GM21786 (cell line): Measurements from ENCODE around the gene TAS2R9.
"Not testable (repeated sequence)": the region's sequence is repeated elsewhere in the genome, so short reads cannot be mapped to it uniquely, and the experiment has no call there.

Source experiments
- ATAC-seq: cut with Tn5 transposase; IDR thresholded peaks from one replicate; pipeline ENCODE4 v1.9.1; 2021; ENCODE audit not compliant: unreplicated experiment

TAS2R9 gene

GRCh38 chr12:10810068-10810467 is at the start of gene TAS2R9:
TAS2R9 (minus strand) TSS chr12:10810168; CDS start chr12:10810075, 93 bp downstream.
- no peak for ATAC-seq

GRCh38 chr12:10855807-10856206 is 45.8 kb upstream of the TAS2R9 start:
- ATAC-seq, result no peak

GRCh38 chr12:10853776-10854175 is 43.8 kb upstream of the TAS2R9 start:
- no peak for ATAC-seq

- ATAC-seq, result no peak
Measured at GRCh38 chr12:10851243-10851858, 41.4 kb upstream of the TAS2R9 start.

- ATAC-seq, result no peak
Measured at GRCh38 chr12:10849425-10849878, 39.5 kb upstream of the TAS2R9 start, which contains the start of gene PRR4. PRR4 (minus strand) TSS chr12:10849475; CDS start chr12:10849437, 38 bp downstream.

- no peak for ATAC-seq
Measured at GRCh38 chr12:10847744-10848143, 37.8 kb upstream of the TAS2R9 start.

- no peak for ATAC-seq
Measured at GRCh38 chr12:10842862-10843261, 32.9 kb upstream of the TAS2R9 start.

GRCh38 chr12:10838461-10838860 is 28.5 kb upstream of the TAS2R9 start:
- no peak for ATAC-seq

- no peak for ATAC-seq
Measured at GRCh38 chr12:10829994-10830393, 20.0 kb upstream of the TAS2R9 start.

GRCh38 chr12:10826258-10826657 is 16.3 kb upstream of the TAS2R9 start, which contains the start of gene TAS2R10:
TAS2R10 (minus strand) TSS chr12:10826358; CDS start chr12:10826269, 89 bp downstream.
- no peak for ATAC-seq

GRCh38 chr12:10824957-10825356 is 15.0 kb upstream of the TAS2R9 start:
- no peak for ATAC-seq

- no peak for ATAC-seq
Measured at GRCh38 chr12:10811883-10812536, 2.0 kb upstream of the TAS2R9 start.

GRCh38 chr12:10807186-10807585 is 2.8 kb downstream of the TAS2R9 start, which contains the start of gene TAS2R8:
TAS2R8 (minus strand) TSS chr12:10807286; CDS start chr12:10806980, 306 bp downstream.
- no peak for ATAC-seq

- ATAC-seq, result no peak
Measured at GRCh38 chr12:10802587-10802986, 7.4 kb downstream of the TAS2R9 start, which contains the start of gene TAS2R7. TAS2R7 (minus strand) TSS chr12:10802627; CDS start chr12:10802570, 57 bp downstream.

- no peak for ATAC-seq
Measured at GRCh38 chr12:10801741-10802140, 8.2 kb downstream of the TAS2R9 start.

GRCh38 chr12:10794222-10794621 is 15.7 kb downstream of the TAS2R9 start:
- no peak for ATAC-seq

- not testable (repeated sequence) for ATAC-seq
Measured at GRCh38 chr12:10791769-10792168, 18.2 kb downstream of the TAS2R9 start.

GRCh38 chr12:10783252-10783651 is 26.7 kb downstream of the TAS2R9 start:
- ATAC-seq, result no peak

GRCh38 chr12:10779103-10779502 is 30.9 kb downstream of the TAS2R9 start:
- ATAC-seq, result no peak

- ATAC-seq, result no peak
Measured at GRCh38 chr12:10771132-10771733, 38.7 kb downstream of the TAS2R9 start.

GRCh38 chr12:10759657-10760056 is 50.3 kb downstream of the TAS2R9 start:
- ATAC-seq, result no peak
